Stimulated activated CD8-positive, alpha-beta memory T cell treated with anti-CD3 and anti-CD28 coated beads, Interleukin-2, amount 100 ng/mL, for 48 hours (primary cell): ENCODE data around the gene PRM1.
"Not testable (repeated sequence)": the region's sequence is repeated elsewhere in the genome, so short reads cannot be mapped to it uniquely, and the experiment has no call there.

Experiments used
- DNase-seq, 2 donors: peaks; one replicate each; pipeline ENCODE4 v3.0.0-alpha.2; 2020; ENCODE audit warnings: low read depth in 2 of 2

The PRM1 gene

GRCh38 chr16:11314309-11314894, 33.3 kb upstream of the PRM1 start:
- DNase-seq: no peak

GRCh38 chr16:11313493-11314308, 32.6 kb upstream of the PRM1 start:
- no peak for DNase-seq

GRCh38 chr16:11312718-11313492, 31.8 kb upstream of the PRM1 start:
- DNase-seq: no peak

DNA sequence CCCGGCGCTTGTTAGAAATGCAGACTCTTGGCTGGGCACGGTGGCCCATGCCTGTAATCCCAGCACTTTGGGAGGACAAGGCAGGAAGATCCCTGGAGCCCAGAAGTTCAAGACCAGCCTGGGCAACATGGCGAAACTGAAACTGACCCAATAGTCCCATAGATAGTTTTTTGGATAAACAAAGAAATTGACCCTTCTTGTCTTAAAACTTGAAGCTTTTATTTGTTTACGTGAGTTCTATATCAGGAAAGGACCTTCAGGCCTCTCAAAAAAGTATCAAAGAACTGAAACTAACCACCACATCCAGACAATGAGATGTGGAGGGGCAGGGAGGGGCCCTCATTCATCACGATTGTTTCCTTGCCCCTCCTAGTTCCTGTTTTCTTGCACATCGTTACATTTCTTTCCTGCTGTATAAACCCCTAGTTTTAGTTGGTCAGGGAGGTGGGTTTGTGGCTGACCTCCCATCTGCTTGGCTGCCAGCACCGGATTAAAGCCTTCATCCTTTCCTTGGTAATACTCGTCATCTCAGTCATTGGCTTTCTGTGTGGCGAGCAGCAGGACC, 29.9 kb upstream of the PRM1 start:
- DNase-seq: no peak

- DNase-seq: no peak
These were observed 29.5 kb upstream of the PRM1 start for GRCh38 chr16:11310634-11310977.

DNA sequence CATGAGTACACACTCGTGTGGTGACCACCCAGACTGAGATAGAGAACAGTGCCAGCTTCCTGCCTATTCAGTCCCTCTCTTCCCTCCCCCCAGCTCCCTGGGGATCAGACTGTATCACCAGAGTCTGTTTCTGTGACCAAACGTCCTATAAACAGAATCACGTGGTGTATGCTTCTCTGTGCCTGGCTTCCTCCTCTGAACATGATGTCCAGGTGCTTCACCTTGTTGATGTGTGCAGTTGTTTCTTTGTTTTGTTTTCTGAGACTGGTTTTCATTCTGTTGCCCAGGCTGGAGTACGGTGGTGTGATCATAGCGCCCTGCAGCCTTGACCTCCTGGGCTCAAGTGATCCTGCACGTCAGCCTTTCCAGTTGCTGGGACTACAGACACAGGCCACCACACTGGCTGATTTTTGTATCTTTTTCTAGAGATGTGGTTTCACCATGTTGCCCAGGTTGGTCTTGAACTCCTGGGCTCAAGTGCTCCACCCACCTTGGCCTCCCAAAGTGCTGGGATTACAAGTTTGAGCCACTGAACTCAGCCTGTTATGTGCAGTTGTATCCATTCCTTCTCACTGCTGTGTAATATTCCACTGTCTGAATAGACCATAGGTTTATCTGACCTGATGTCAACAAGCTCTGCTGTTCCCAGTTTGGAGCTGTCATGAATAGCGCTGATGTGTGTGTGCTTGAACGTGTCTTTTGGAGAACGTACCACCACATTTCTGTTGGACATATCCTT, 28.9 kb upstream of the PRM1 start:
- DNase-seq: no peak

GRCh38 chr16:11308493-11309283, 27.6 kb upstream of the PRM1 start:
- DNase-seq: no peak

DNA sequence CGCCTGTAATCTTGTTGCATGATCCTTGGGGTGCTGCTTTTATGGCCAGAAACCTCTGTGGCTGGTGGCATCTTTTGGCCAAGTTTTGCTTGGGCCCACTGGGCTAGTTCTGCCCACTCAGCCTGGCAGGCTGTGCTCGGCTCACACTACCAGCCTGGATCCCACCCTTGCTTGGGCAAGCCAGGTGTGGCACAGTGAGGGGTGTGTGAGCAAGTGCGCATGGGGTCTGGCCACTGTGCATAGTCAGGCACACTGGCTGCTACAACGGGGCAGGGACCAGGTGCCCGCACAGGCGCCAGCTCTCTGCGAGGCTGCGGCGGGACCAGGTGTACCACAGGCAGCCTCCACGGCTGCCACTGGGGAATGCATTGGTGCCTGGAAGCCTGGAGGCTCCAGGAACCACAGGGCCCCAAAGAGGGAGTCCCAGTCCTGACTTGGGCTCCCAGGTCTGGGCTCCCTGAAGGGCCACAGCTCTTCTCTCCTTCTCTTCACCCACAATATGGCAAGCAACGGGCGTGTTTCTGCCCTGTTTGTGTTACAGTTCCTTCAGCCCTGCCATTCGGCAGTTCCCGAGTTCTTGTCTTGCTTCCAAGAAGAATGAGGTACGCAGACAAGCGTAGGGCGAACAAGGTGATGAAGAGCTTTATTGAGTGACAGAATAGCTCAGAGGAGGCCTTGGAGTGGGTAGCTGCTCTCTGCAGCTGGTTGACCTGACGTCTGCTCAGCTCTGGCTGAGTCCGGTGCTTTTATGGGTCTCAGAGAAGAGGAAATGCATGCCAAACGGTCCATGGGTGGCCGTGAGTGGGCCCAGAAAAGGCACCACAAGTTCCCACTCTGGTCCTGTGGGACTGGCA, 26.7 kb upstream of the PRM1 start:
- no peak for DNase-seq

DNA sequence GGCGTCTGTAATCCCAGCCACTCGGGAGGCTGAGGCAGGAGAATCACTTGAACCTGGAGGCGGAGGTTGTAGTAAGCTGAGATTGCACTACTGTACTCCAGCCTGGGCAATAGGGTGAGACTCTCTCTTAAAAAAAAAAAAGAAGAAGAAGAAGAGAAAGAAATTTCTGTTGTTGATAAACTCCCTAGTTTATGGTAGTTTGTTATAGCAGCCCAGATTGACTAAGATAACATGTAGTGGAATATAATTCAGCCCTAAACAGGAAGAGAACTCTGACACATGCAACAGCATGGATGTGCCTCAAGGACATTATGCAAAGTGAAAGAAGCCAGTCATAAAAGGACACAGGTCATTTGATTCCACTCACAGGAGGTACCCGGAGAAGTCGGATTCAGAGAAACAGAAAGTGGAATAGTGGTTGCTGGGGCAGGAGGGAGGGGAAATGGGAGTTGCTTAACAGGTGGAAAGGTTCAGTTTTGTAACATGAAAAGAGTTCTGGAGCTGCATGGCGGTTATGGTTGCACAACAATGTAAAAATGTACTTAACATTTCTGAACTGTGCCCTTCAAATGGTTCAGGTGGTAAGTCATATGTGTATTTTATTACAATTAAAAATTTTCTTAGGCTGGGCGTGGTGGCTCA, 26.0 kb upstream of the PRM1 start:
- no peak for DNase-seq

- no peak for DNase-seq
These were observed 25.3 kb upstream of the PRM1 start for GRCh38 chr16:11306381-11306780.

GRCh38 chr16:11303405-11304138, 22.4 kb upstream of the PRM1 start:
- no peak for DNase-seq

DNA sequence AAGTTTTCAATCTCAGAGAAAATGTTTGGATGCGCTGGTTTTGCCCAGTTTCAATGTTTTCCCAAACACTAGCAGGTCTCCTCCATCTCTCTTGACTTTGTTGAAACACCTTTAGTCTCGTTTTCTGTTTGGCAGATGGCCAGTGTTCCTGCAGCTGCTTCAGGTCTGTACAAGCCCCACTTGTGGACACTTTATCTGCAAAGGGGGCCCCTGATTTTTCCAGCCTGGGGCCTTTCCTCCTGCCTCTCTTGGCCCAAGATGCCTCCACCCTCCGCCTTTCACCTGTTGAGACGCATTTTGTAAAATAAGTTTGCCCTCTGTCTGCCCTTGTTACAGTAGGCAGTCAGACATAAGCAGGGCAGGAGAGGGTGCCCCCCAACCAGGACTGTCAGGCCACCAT, 21.8 kb upstream of the PRM1 start:
- DNase-seq: no peak

DNA sequence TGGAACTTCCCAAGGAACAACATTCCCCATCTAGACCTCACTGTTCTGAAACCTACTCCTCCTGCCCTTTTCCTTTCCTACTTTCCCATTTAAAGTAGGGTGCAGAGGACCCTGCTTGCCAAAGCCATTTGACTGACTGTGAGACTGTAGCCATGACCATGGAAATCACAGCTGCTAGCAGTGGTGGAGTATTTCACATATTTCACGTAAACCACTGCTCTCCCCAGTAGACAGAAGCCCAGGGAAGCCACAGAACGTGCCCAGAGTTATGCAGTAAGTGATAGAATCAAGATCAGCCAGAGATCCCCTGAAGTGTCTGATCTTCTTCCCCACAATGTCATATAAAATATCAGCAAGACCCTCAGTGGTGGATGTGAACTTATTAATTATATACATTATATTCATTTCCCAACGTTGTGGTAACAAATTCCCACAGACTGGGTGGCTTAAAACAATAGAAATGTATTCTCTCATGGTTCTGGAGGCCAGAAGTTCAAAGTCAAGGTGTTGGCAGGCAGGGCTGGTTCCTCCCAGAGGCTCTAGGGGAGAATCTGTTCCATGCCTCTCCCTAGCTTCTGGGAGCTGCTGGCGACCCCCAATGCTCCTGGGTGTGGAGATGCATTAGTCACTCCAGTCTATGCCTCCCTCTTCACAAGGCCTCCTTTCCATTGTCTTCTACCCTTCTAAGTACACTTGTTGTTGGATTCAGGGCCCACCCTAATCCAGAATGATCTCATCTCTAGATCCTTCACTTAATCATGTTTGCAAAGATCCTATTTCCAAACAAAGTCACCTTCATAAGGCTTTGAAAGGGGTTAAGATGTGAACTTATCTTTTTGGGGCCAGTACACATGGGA, 20.7 kb upstream of the PRM1 start:
- no peak for DNase-seq

- DNase-seq: no peak
These were observed 19.4 kb upstream of the PRM1 start for GRCh38 chr16:11300560-11300892.

DNA sequence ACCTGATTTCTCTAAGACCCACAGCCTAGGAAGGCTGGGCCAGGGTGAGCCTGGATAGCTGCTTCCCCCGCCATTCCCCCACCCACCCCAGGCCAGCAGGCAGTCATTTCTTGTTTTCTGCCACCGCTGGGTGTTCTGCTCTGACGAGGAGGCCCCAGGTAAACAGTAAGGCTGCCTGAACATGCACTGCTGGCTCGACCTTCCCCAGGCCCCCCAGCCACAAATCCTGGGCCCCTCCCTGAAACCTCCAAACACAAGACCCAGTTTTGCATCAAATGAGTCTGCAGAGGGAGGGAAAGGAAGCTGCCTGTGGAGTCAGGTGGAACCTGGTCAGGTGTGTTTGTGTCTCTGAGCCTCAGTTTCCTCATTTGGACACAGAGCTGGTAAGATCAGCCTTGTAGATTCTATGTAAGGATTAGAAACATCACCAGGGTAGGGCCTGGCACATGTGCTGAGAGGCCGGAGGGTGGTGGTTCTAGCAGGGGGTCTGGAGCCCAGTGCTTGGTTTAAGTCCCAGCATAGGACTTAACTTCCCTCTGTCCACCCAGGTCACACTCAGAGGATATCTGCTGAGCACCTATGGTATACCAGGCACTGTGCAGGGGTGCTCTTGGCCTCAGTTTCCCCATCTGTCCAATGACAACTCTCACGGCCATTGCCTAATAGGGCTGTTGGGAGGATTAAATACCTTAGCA, 18.9 kb upstream of the PRM1 start:
- no peak for DNase-seq

GRCh38 chr16:11298950-11299547, 17.9 kb upstream of the PRM1 start:
- DNase-seq: not testable (repeated sequence)
